ENCODE measurements around the gene HCN2. TPM values are rescaled to one million over a fixed set of nuclear protein-coding genes. Genes with fewer than 3 reads are reported as not detected.

Gene HCN2
- total and polyA plus RNA-seq, 8 donors, result 0.06 to 0.50 (median 0.17) TPM

DNA sequence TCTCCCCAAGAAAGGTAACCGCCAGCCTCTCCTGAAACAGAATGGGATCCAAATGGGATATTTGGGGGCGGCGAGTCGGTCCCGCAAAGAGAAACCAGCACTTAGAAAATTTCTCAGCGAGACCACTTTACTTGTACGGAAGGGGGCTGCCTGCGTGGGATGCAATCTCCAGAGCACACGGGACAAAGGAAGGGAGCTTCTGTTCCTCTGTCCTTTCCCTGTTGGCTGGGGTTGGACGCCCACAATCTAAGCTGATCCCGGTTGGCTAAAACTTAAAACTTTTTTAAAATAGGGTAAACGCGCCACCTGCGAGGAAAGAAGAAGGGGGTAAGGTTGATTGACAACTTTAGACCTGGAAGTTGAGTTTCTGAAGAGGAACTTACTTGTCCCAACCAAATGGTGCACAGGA lies 18.1 kb upstream of the HCN2 start:
- intact Hi-C loops (cut with DNase I), result no loop called here
- DNase-seq, result peak in 1 of 4 donors; percentile 59

DNA sequence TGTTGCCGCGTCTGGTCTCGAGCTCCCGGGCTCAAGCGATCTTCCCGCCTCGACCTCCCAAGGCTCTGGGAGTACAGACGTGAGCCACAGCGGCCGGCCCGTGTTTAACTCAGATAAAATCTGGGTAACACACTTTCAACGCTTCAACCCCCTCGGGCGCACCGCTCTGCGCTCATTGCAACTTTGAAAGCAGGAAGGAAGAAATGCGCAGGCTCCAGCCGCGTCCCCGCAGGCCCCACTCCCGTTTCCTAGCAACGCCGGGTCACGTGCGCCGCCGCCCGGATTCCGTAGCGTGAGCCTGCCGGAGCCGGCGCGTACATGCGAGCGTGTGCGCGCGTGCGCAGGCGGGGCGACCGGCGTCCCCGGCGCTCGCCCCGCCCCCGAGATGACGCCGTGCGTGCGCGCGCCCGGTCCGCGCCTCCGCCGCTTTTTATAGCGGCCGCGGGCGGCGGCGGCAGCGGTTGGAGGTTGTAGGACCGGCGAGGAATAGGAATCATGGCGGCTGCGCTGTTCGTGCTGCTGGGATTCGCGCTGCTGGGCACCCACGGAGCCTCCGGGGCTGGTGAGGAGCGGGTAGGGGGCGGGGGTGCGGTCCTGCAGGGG lies 17.4 kb upstream of the HCN2 start, which contains the start of gene BSG:
Gene BSG (plus strand): TSS at position 457 of the 603 bp plus-strand sequence. CDS start 39 bp downstream, at position 496.
- DNase-seq (peak; percentile 98 to 100 (median 99)), ATAC-seq (peak; percentile 85)
- TF ChIP-seq, protein P1, sequence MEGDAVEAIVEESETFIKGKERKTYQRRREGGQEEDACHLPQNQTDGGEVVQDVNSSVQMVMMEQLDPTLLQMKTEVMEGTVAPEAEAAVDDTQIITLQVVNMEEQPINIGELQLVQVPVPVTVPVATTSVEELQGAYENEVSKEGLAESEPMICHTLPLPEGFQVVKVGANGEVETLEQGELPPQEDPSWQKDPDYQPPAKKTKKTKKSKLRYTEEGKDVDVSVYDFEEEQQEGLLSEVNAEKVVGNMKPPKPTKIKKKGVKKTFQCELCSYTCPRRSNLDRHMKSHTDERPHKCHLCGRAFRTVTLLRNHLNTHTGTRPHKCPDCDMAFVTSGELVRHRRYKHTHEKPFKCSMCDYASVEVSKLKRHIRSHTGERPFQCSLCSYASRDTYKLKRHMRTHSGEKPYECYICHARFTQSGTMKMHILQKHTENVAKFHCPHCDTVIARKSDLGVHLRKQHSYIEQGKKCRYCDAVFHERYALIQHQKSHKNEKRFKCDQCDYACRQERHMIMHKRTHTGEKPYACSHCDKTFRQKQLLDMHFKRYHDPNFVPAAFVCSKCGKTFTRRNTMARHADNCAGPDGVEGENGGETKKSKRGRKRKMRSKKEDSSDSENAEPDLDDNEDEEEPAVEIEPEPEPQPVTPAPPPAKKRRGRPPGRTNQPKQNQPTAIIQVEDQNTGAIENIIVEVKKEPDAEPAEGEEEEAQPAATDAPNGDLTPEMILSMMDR (IDR thresholded peaks at IDR 0.05), result peak in 1 of 2 donors; percentile 30
- Histone ChIP-seq H3K9me3 (no peaks in the 10 kb centered on the region), H3K27ac (peak within 1 kb of the TSS; percentile 91 to 93), H3K4me1 (peaks cover 16 to 48% of the 10 kb centered on the region in 2 donors), H3K36me3 (peaks cover 0 to 2% of the 10 kb centered on the region in 2 donors), H3K4me3 (peak within 1 kb of the TSS; percentile 87 to 95), H3K27me3 (no peaks in the 10 kb centered on the region)
- intact Hi-C loops (cut with DNase I), result no loop called here

More for the DNA sequence above, 18.1 kb upstream of the HCN2 start:
- Histone ChIP-seq H3K4me3 (peak overlapping the region; percentile 38 to 95), H3K9me3 (no peaks in the 10 kb centered on the region), H3K27ac (peak overlapping the region; percentile 91 to 93), H3K27me3 (no peaks in the 10 kb centered on the region), H3K4me1 (peaks cover 18 to 46% of the 10 kb centered on the region in 2 donors), H3K36me3 (no peaks in the 10 kb centered on the region)
- ATAC-seq, result peak; percentile 24
- TF ChIP-seq, protein P1 (IDR thresholded peaks at IDR 0.05), result no peak

DNA sequence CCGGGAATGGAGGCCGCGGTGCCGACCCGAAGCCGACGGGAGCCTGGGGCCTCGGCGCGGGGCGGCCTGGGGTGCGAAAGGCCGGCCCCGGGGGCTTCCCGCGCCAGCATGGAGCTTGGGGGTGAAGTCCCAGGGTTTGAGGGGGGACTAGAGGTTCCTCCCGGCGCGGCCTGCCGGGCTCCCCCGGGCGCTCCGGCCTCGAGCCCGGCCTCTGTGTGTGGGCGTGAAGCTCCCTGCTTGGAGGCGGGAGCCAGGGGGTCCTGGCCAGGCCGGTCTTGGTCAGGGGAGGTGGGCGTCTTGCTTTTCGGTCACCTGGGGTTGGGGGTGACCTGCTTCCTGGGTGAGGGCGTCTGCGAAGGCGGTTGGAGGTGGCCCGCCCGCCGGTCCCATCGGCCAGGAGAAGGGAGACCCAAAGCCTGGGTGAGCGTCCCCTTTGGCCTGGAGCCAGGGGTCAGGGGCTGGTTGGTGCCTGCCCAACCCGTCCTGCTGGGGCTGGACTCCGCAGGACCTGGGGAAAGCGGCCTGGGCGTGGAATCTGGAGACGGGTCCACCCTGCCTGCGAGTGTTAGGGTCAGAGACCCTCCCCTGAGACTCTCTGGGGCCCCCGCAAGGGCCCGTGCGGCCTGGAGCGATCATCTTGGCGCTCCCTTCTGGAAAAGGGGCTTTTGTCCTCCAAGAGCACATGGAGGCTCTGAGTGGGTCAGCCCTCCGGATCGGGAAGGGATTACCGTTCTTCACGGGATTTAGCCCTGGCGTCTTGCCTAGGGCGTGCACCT lies 16.8 kb upstream of the HCN2 start:
- intact Hi-C loops (cut with DNase I), result no loop called here
- Histone ChIP-seq H3K27me3 (no peaks in the 10 kb centered on the region), H3K9me3 (no peaks in the 10 kb centered on the region), H3K4me1 (peaks cover 16 to 48% of the 10 kb centered on the region in 2 donors), H3K36me3 (peaks cover 0 to 9% of the 10 kb centered on the region in 2 donors), H3K4me3 (peak overlapping the region; percentile 87 to 95), H3K27ac (peak overlapping the region; percentile 73 to 93)
- ATAC-seq, result peak; percentile 8
- peak in 3 of 4 donors; percentile 53 to 85 (median 67) for DNase-seq
- TF ChIP-seq, protein P1 (IDR thresholded peaks at IDR 0.05), result no peak

DNA sequence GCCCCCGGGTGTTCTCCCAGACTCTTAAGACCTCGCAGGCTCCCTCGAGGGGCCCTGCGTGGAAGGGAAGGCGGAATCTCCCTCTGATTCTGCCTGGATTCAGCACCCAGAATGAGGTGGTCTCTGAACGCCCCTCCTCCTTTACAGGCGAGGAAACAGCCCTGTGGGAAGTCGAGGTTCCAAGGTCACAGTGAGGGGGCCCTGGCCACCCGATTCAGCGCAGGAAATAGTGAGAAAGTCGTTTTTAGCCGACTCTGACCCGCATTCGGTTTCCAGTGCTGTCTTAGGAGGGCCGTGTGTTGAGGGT lies 16.2 kb upstream of the HCN2 start:
- no peak for DNase-seq
- Histone ChIP-seq H3K4me1 (peaks cover 16 to 48% of the 10 kb centered on the region in 2 donors), H3K4me3 (peak overlapping the region; percentile 87 to 95), H3K27me3 (no peaks in the 10 kb centered on the region), H3K27ac (peak overlapping the region in 1 of 2 donors; percentile 73), H3K36me3 (peaks cover 0 to 13% of the 10 kb centered on the region in 2 donors), H3K9me3 (no peaks in the 10 kb centered on the region)
- ATAC-seq, result no peak
- intact Hi-C loops (cut with DNase I), result no loop called here
- TF ChIP-seq, protein P1 (IDR thresholded peaks at IDR 0.05), result no peak

All from left lung (tissue), 10 donors.